Esophagus muscularis mucosa (tissue), 2 donors: ENCODE results near the gene NMNAT3.

Source experiments
- EP300 ChIP-seq: sonication (generic); formaldehyde crosslinking; IDR thresholded peaks from one replicate; pipeline ENCODE4 v1.6.1; 2017; ENCODE audit warnings: antibody characterized with exemption
- POLR2A ChIP-seq: fragments of 450-650 bp; IDR thresholded peaks from one replicate; pipeline ENCODE4 v1.6.1; 2017; ENCODE audit warnings: antibody characterized with exemption, moderate library complexity, mild to moderate bottlenecking, low read depth

DNA sequence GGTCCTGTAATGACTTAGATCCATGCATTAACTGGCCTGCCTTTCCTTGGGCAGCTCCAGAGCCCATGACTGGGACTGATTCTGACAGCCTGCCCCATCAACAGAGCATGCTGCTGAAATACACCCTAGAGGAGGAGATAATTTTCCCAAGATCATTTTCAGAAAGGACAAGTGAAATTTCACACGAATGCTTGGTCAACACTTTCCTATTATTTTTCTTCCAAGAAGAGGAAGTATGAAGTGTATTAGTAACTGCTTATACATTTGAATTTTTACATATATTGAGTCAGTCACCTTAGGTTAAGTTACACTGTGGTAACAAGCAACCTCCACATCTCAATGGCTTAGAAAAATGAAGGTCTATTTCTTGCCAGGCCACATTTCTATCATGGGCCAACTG is 9.7 kb upstream of the NMNAT3 start:
- TF ChIP-seq EP300 (no peak), POLR2A (no peak)
